ENCODE measurements around the gene PSMD12.

DNA sequence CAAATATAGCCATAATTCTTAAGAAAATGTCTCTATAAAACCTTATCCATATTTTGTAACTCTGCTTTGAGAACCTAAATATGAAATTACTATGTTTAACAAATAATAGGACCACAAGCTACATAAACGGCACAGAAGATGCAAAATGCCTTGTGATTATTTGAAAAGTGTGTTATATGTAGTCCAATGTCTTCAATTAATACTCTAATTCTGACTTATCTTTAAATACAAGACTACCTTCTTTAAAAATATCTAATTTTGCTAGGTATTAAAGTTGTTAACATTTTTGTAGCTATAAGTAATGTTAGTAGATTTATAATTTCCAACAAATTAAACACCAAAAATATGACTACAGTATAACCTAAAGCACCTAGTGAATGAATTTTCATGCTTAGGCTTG is 17.0 kb downstream of the PSMD12 start:
- TF ChIP-seq, protein P1, sequence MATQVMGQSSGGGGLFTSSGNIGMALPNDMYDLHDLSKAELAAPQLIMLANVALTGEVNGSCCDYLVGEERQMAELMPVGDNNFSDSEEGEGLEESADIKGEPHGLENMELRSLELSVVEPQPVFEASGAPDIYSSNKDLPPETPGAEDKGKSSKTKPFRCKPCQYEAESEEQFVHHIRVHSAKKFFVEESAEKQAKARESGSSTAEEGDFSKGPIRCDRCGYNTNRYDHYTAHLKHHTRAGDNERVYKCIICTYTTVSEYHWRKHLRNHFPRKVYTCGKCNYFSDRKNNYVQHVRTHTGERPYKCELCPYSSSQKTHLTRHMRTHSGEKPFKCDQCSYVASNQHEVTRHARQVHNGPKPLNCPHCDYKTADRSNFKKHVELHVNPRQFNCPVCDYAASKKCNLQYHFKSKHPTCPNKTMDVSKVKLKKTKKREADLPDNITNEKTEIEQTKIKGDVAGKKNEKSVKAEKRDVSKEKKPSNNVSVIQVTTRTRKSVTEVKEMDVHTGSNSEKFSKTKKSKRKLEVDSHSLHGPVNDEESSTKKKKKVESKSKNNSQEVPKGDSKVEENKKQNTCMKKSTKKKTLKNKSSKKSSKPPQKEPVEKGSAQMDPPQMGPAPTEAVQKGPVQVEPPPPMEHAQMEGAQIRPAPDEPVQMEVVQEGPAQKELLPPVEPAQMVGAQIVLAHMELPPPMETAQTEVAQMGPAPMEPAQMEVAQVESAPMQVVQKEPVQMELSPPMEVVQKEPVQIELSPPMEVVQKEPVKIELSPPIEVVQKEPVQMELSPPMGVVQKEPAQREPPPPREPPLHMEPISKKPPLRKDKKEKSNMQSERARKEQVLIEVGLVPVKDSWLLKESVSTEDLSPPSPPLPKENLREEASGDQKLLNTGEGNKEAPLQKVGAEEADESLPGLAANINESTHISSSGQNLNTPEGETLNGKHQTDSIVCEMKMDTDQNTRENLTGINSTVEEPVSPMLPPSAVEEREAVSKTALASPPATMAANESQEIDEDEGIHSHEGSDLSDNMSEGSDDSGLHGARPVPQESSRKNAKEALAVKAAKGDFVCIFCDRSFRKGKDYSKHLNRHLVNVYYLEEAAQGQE (IDR thresholded peaks at IDR 0.05; ENCODE audit: low read depth): no peak
- TF ChIP-seq TAF1 (IDR thresholded peaks at IDR 0.05; ENCODE audit: low read depth): no peak
- no peak for TF ChIP-seq FOXM1 (IDR thresholded peaks at IDR 0.05; ENCODE audit: borderline replicate concordance, low read depth)
- no peak for TF ChIP-seq TCF12 (IDR thresholded peaks at IDR 0.05; ENCODE audit: low read depth)
- TF ChIP-seq MAX (IDR thresholded peaks at IDR 0.05): no peak
- TF ChIP-seq TEAD4 (IDR thresholded peaks at IDR 0.05): no peak
- TF ChIP-seq EP300 (IDR thresholded peaks at IDR 0.05; ENCODE audit: borderline replicate concordance): no peak
- no peak for TF ChIP-seq RAD21 (IDR thresholded peaks at IDR 0.05; ENCODE audit: low read depth)
- TF ChIP-seq YY1 (IDR thresholded peaks at IDR 0.05; ENCODE audit: low read depth): no peak
- TF ChIP-seq ZBTB7A (IDR thresholded peaks at IDR 0.05; ENCODE audit: low read depth): no peak
- no peak for TF ChIP-seq NFIC (IDR thresholded peaks at IDR 0.05)
- no peak for TF ChIP-seq CREB1 (IDR thresholded peaks at IDR 0.05; ENCODE audit: low read depth)
